Neural progenitor cell (in vitro differentiated cells): ENCODE results near the gene PRDM16. TPM values are rescaled to one million over a fixed set of nuclear protein-coding genes. Genes with fewer than 3 reads are reported as not detected.

Experiments
- DNase-seq: peaks from one replicate; pipeline ENCODE4 v3.0.0-alpha.2; 2016; ENCODE audit warnings: low spot score
- H2AFZ ChIP-seq: fragments of 200-600 bp; sonication (generic); replicated peaks from 2 replicates; pipeline ENCODE4 v1.6.1; 2016; ENCODE audit warnings: antibody characterized with exemption
- H3F3A ChIP-seq: fragments of 200-600 bp; sonication (generic); 2 replicates; pipeline ENCODE4 v1.6.1; 2016; ENCODE audit warnings: antibody characterized with exemption, low read depth
- H3K27ac ChIP-seq: fragments of 200-600 bp; sonication (generic); 2 replicates; pipeline ENCODE4 v1.5.1; 2016; ENCODE audit warnings: mild to moderate bottlenecking
- H3K27me3 ChIP-seq: fragments of 200-600 bp; sonication (generic); 2 replicates; pipeline ENCODE4 v1.6.1; 2016; ENCODE audit warnings: mild to moderate bottlenecking, moderate library complexity
- H3K36me3 ChIP-seq: fragments of 200-600 bp; sonication (generic); 2 replicates; pipeline ENCODE4 v1.5.1; 2016
- H3K4me1 ChIP-seq: fragments of 200-600 bp; sonication (generic); 2 replicates; pipeline ENCODE4 v1.6.1; 2016; ENCODE audit warnings: mixed run types
- H3K4me2 ChIP-seq: fragments of 200-600 bp; sonication (generic); 2 replicates; pipeline ENCODE4 v1.6.1; 2016
- H3K4me3 ChIP-seq: fragments of 200-600 bp; sonication (generic); 2 replicates; pipeline ENCODE4 v1.5.1; 2016
- H3K79me2 ChIP-seq: fragments of 200-600 bp; sonication (generic); 2 replicates; pipeline ENCODE4 v1.6.1; 2016; ENCODE audit warnings: low read depth
- H3K9ac ChIP-seq: fragments of 200-600 bp; sonication (generic); 2 replicates; pipeline ENCODE4 v1.6.1; 2016
- H3K9me3 ChIP-seq: fragments of 200-600 bp; sonication (generic); 2 replicates; pipeline ENCODE4 v1.5.1; 2016; ENCODE audit warnings: low read depth
- H4K20me1 ChIP-seq: fragments of 200-600 bp; sonication (generic); 2 replicates; pipeline ENCODE4 v1.6.1; 2016; ENCODE audit warnings: low read depth
- H3K27ac Mint-ChIP-seq: 3 replicates; pipeline ENCODE4 v1.8.0; 2021; ENCODE audit warnings: mixed read lengths
- H3K27me3 Mint-ChIP-seq: 2 replicates; pipeline ENCODE4 v1.8.0; 2022; ENCODE audit warnings: low read depth, mild to moderate bottlenecking, inconsistent platforms, moderate library complexity, mixed read lengths; ENCODE audit not compliant: insufficient read depth
- H3K36me3 Mint-ChIP-seq: 3 replicates; pipeline ENCODE4 v1.8.0; 2021; ENCODE audit warnings: mixed read lengths
- H3K4me1 Mint-ChIP-seq: 3 replicates; pipeline ENCODE4 v1.8.0; 2021; ENCODE audit warnings: mixed read lengths
- H3K4me3 Mint-ChIP-seq: 3 replicates; pipeline ENCODE4 v1.8.0; 2021; ENCODE audit warnings: mild to moderate bottlenecking, moderate library complexity, mixed read lengths
- H3K9me3 Mint-ChIP-seq: 3 replicates; pipeline ENCODE4 v1.8.0; 2020; ENCODE audit warnings: mixed read lengths
- EZH2 ChIP-seq: fragments of 200-600 bp; sonication (generic); IDR thresholded peaks from 2 replicates; pipeline ENCODE4 v1.6.1; 2017; ENCODE audit warnings: antibody characterized with exemption, mild to moderate bottlenecking, moderate library complexity
- EZH2phosphoT487 ChIP-seq: fragments of 200-600 bp; sonication (generic); IDR thresholded peaks from 2 replicates; pipeline ENCODE4 v1.6.1; 2017; ENCODE audit warnings: antibody characterized with exemption
- total RNA-seq: library from RNA; depleted of rRNA; stranded (reverse); fragments of >200 nt; gene quantifications from 2 replicates; pipeline ENCODE4 v1.2.3, GENCODE V29; 2015; ENCODE audit warnings: low replicate concordance
- TF ChIP-seq, protein P1 (sequence below): fragments of 200-600 bp; sonication (generic); IDR thresholded peaks from 2 replicates; pipeline ENCODE4 v1.5.1; 2017; ENCODE audit warnings: antibody characterized with exemption, mild to moderate bottlenecking

The PRDM16 gene
- total RNA-seq, 1 donor from 2014 or later = 1.9 TPM

DNA sequence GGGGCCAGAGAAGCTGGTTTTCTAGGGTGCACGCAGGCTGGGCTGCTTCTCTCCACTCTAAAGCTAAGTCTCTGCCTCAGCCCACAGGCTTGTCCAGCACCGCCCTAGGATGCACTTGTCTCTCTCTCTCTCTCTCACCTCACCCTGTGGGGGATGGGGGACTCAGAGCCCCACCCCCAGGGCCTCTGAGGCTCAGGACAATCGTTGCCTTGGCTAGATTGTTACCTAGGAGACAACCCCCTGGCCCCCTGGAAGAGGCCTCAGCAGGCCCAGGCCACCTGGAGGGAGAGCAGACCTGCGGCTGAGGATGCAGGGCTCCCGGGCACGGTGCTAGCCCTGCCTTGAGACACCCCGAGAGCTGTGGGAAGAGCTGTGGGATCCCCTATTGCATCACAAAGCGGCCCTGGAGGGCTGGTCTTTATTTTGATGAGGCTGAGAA lies 47.8 kb upstream of the PRDM16 start, which contains the start of gene ACTRT2:
TSS of gene ACTRT2 (plus strand) at position 235 of the 439 bp plus-strand sequence. CDS start 220 bp downstream, outside the sequence.
- Histone ChIP-seq H2AFZ (no peak within 1 kb of the TSS), H3K4me1 (no peaks in the 10 kb centered on the region), H3F3A (no peaks in the 10 kb centered on the region), H3K27me3 (no peaks in the 10 kb centered on the region), H3K9ac (no peak within 1 kb of the TSS), H4K20me1 (no peaks in the 10 kb centered on the region), H3K36me3 (no peaks in the 10 kb centered on the region), H3K27ac (no peak within 1 kb of the TSS), H3K9me3 (no peaks in the 10 kb centered on the region), H3K79me2 (no peaks in the 10 kb centered on the region), H3K4me2 (no peak within 1 kb of the TSS), H3K4me3 (no peak within 1 kb of the TSS)
- H3K27me3 Mint-ChIP-seq = peaks cover 6% of the 10 kb centered on the region
- no peak within 1 kb of the TSS for H3K4me3 Mint-ChIP-seq
- H3K9me3 Mint-ChIP-seq = peaks cover 2% of the 10 kb centered on the region
- H3K36me3 Mint-ChIP-seq = no peaks in the 10 kb centered on the region
- DNase-seq = no peak
- TF ChIP-seq, protein P1, sequence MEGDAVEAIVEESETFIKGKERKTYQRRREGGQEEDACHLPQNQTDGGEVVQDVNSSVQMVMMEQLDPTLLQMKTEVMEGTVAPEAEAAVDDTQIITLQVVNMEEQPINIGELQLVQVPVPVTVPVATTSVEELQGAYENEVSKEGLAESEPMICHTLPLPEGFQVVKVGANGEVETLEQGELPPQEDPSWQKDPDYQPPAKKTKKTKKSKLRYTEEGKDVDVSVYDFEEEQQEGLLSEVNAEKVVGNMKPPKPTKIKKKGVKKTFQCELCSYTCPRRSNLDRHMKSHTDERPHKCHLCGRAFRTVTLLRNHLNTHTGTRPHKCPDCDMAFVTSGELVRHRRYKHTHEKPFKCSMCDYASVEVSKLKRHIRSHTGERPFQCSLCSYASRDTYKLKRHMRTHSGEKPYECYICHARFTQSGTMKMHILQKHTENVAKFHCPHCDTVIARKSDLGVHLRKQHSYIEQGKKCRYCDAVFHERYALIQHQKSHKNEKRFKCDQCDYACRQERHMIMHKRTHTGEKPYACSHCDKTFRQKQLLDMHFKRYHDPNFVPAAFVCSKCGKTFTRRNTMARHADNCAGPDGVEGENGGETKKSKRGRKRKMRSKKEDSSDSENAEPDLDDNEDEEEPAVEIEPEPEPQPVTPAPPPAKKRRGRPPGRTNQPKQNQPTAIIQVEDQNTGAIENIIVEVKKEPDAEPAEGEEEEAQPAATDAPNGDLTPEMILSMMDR = no peak
- TF ChIP-seq EZH2phosphoT487 = no peak
- no peak for TF ChIP-seq EZH2
- no peak within 1 kb of the TSS for H3K27ac Mint-ChIP-seq
- peaks cover 8% of the 10 kb centered on the region for H3K4me1 Mint-ChIP-seq

DNA sequence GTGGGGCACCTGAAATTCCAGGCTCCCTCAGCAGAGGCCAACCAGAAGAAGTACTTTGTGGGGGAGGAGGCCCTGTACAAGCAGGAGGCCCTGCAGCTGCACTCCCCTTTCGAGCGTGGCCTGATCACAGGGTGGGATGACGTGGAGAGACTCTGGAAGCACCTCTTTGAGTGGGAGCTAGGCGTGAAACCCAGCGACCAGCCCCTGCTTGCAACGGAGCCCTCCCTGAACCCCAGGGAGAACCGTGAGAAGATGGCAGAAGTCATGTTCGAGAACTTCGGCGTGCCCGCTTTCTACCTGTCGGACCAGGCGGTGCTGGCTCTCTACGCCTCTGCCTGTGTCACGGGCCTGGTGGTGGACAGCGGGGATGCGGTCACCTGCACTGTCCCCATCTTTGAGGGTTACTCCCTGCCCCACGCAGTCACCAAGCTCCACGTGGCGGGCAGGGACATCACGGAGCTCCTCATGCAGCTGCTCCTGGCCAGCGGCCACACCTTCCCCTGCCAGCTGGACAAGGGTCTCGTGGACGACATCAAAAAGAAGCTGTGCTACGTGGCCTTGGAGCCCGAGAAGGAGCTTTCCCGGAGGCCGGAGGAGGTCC lies 47.1 kb upstream of the PRDM16 start:
- H3K27me3 Mint-ChIP-seq = peaks cover 6% of the 10 kb centered on the region
- Histone ChIP-seq H3K27ac (no peak overlapping the region), H3K9ac (no peak overlapping the region), H3K9me3 (no peaks in the 10 kb centered on the region), H3K36me3 (no peaks in the 10 kb centered on the region), H3K4me2 (no peak overlapping the region), H3K27me3 (no peaks in the 10 kb centered on the region), H4K20me1 (no peaks in the 10 kb centered on the region), H3F3A (no peaks in the 10 kb centered on the region), H3K4me3 (no peak overlapping the region), H3K4me1 (no peaks in the 10 kb centered on the region), H2AFZ (no peak overlapping the region), H3K79me2 (no peaks in the 10 kb centered on the region)
- H3K4me3 Mint-ChIP-seq = no peak overlapping the region
- H3K9me3 Mint-ChIP-seq = peaks cover 2% of the 10 kb centered on the region
- H3K27ac Mint-ChIP-seq = no peak overlapping the region
- H3K4me1 Mint-ChIP-seq = peaks cover 8% of the 10 kb centered on the region
- DNase-seq = no peak
- TF ChIP-seq EZH2phosphoT487 (no peak), EZH2 (no peak)
- TF ChIP-seq, protein P1 = no peak
- no peaks in the 10 kb centered on the region for H3K36me3 Mint-ChIP-seq

DNA sequence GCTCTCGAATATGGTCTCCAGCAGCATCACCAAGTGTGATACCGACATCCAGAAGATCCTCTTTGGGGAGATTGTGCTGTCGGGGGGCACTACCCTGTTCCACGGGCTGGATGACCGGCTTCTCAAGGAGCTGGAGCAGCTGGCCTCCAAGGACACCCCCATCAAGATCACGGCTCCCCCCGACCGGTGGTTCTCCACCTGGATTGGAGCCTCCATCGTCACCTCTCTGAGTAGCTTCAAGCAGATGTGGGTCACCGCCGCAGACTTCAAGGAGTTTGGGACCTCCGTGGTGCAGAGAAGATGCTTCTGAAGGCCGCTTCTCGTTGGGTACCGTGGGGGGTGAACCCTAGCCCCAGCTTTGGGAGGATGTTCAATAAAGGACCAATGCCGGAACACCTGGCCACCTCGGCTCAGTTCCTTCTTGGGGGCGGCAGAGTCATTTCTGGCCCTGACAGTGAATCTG lies 46.5 kb upstream of the PRDM16 start:
- Mint-ChIP-seq H3K4me1 (peaks cover 8% of the 10 kb centered on the region), H3K27ac (no peak overlapping the region), H3K27me3 (peaks cover 6% of the 10 kb centered on the region), H3K4me3 (no peak overlapping the region), H3K9me3 (peaks cover 2% of the 10 kb centered on the region), H3K36me3 (no peaks in the 10 kb centered on the region)
- Histone ChIP-seq H3K4me1 (no peaks in the 10 kb centered on the region), H4K20me1 (no peaks in the 10 kb centered on the region), H3K4me3 (no peak overlapping the region), H3K9me3 (no peaks in the 10 kb centered on the region), H2AFZ (no peak overlapping the region), H3K36me3 (no peaks in the 10 kb centered on the region), H3K79me2 (no peaks in the 10 kb centered on the region), H3K4me2 (no peak overlapping the region), H3K27me3 (no peaks in the 10 kb centered on the region), H3F3A (no peaks in the 10 kb centered on the region), H3K9ac (no peak overlapping the region), H3K27ac (no peak overlapping the region)
- no peak for DNase-seq
- TF ChIP-seq EZH2phosphoT487 = no peak
- no peak for TF ChIP-seq EZH2
- TF ChIP-seq, protein P1 = no peak
